ENCODE results near the gene RAB40C.

DNA sequence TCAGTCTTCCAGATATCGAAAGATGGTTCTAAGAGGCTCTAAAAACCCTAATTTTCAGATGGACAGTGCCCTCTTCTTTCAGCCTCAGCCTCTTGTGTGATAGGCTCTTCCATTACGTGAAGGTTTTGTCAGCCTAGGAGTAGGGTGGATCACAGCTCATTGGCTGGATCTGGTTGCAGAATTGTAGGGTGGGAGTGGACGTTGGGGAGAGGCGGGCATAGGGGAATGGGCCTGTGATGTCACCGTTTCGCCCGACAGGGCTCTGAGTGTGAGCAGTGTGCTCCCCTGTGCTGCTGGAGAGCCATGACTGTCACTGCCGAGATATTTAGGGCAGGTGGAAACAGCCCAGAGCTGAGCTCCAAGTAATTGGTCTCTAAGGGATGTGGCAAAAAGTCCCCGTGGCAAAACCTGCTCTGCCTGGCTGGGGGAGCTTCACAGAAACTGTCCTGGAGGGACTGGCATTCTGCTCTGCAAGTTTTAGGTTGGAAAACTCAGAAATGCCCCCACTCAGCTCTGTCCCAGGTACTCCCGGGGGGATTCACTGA is 34.7 kb downstream of the RAB40C start:
- TF ChIP-seq, protein P1, sequence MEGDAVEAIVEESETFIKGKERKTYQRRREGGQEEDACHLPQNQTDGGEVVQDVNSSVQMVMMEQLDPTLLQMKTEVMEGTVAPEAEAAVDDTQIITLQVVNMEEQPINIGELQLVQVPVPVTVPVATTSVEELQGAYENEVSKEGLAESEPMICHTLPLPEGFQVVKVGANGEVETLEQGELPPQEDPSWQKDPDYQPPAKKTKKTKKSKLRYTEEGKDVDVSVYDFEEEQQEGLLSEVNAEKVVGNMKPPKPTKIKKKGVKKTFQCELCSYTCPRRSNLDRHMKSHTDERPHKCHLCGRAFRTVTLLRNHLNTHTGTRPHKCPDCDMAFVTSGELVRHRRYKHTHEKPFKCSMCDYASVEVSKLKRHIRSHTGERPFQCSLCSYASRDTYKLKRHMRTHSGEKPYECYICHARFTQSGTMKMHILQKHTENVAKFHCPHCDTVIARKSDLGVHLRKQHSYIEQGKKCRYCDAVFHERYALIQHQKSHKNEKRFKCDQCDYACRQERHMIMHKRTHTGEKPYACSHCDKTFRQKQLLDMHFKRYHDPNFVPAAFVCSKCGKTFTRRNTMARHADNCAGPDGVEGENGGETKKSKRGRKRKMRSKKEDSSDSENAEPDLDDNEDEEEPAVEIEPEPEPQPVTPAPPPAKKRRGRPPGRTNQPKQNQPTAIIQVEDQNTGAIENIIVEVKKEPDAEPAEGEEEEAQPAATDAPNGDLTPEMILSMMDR (IDR thresholded peaks at IDR 0.05), result no peak
- no peak for TF ChIP-seq EZH2 (IDR thresholded peaks at IDR 0.05)

Measured in neural progenitor cell (in vitro differentiated cells).